NCI-H82 treated with DMSO at 0.1 percent for 48 hours (cell line): Measurements from ENCODE around the gene JMJD8.
A peak's percentile ranks its signal among the peaks of the same experiment; 100 is the strongest.

Experiments used
- DNase-seq: peaks from one replicate; lab custom pipeline; 2025; ENCODE audit not compliant: unreplicated experiment; lab: John Stamatoyannopoulos, UW

The JMJD8 gene

GRCh38 chr16:710500-711075 is 26.5 kb upstream of the JMJD8 start:
- no peak for DNase-seq

GRCh38 chr16:709566-710499 is 25.7 kb upstream of the JMJD8 start:
- DNase-seq = peak; percentile 20

- no peak for DNase-seq
These were observed 24.8 kb upstream of the JMJD8 start for GRCh38 chr16:708959-709358.

- no peak for DNase-seq
These were observed 23.9 kb upstream of the JMJD8 start for GRCh38 chr16:708019-708418.

GRCh38 chr16:707062-707538 is 23.0 kb upstream of the JMJD8 start:
- DNase-seq = no peak

- DNase-seq = no peak
These were observed 22.3 kb upstream of the JMJD8 start for GRCh38 chr16:706189-707061.

- no peak for DNase-seq
These were observed 21.5 kb upstream of the JMJD8 start, which contains the start of gene FBXL16 for GRCh38 chr16:705431-706188. Gene FBXL16 (minus strand): TSS chr16:705801. CDS start chr16:697405, 8,396 bp downstream.

GRCh38 chr16:704552-705380 is 20.6 kb upstream of the JMJD8 start:
- no peak for DNase-seq

GRCh38 chr16:704047-704446 is 19.9 kb upstream of the JMJD8 start:
- no peak for DNase-seq

- no peak for DNase-seq
These were observed 19.3 kb upstream of the JMJD8 start for GRCh38 chr16:703406-703805.

- DNase-seq = no peak
These were observed 18.2 kb upstream of the JMJD8 start for GRCh38 chr16:702341-702740.

GRCh38 chr16:700684-701584 is 16.8 kb upstream of the JMJD8 start:
- no peak for DNase-seq

GRCh38 chr16:698911-699671 is 15.0 kb upstream of the JMJD8 start:
- DNase-seq = no peak

GRCh38 chr16:695355-696089 is 11.4 kb upstream of the JMJD8 start:
- DNase-seq = no peak

GRCh38 chr16:694863-695354 is 10.8 kb upstream of the JMJD8 start:
- DNase-seq = no peak

- no peak for DNase-seq
These were observed 10.2 kb upstream of the JMJD8 start for GRCh38 chr16:694187-694862.

GRCh38 chr16:693766-694165 is 9.6 kb upstream of the JMJD8 start:
- DNase-seq = no peak
